ENCODE results near the gene IL1RAP.

DNA sequence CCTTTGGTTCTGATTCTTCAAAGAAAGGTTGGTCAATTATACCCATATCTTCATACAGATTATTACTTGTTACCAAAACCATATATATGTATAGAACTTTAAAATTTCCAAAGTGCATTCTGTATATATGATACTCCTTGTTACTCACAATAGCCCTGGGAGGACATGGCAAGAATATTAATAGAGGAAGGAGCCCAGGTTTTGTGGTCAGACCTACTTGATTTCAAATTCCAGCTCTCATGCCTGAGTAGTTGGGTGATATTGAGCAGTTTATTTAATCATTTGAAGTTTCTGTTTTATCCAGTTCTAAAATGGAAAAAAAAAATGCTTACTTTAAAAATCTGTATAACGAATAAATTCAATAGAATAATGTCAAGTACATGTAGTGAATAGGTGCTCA lies 2.5 kb downstream of the IL1RAP start:
- no peak for TF ChIP-seq EZH2 (IDR thresholded peaks at IDR 0.05; ENCODE audit: insufficient read depth, poor library complexity, severe bottlenecking)
- TF ChIP-seq EZH2phosphoT487 (IDR thresholded peaks at IDR 0.05; ENCODE audit: insufficient read depth, low read depth) = no peak

All from GM23248 (cell line).